GM12878 (cell line): ENCODE measurements around the gene TNFRSF1B.

Experiments used
- CEBPB ChIP-seq, 2 experiments: fragments of 150-350 bp in 1 of 2; IDR thresholded peaks; 2 replicates each; pipeline ENCODE4 v1.6.1; 2012 to 2014; ENCODE audit warnings: low read depth in 2 of 2, low read length in 2 of 2, borderline replicate concordance in 1 of 2, inconsistent platforms in 1 of 2
- EP300 ChIP-seq, 2 experiments: fragments of 150-350 bp in 1 of 2; IDR thresholded peaks; 2 replicates each; pipeline ENCODE4 v1.6.1; 2011 to 2012; ENCODE audit warnings: low read depth in 2 of 2, low read length in 2 of 2, borderline replicate concordance in 1 of 2, improper control_type of control experiment in 1 of 2, inconsistent platforms in 1 of 2; ENCODE audit not compliant: control insufficient read depth in 1 of 2
- RB1 ChIP-seq: fragments of 450-650 bp; formaldehyde crosslinking; IDR thresholded peaks from 2 replicates; pipeline ENCODE4 v1.6.1; 2017; ENCODE audit warnings: mild to moderate bottlenecking, borderline replicate concordance
- RFX5 ChIP-seq: IDR thresholded peaks from 2 replicates; pipeline ENCODE4 v1.6.1; 2011; ENCODE audit warnings: low read depth, low read length, improper control_type of control experiment
- TF ChIP-seq, protein P1 (sequence below): fragments of 150-350 bp; IDR thresholded peaks from 2 replicates; pipeline ENCODE4 v1.6.1; 2016; ENCODE audit warnings: low read depth, low read length
- TF ChIP-seq, protein P2 (sequence below), 3 experiments: IDR thresholded peaks in 2 of 3; conservative IDR thresholded peaks in 1 of 3; 2 replicates each; pipeline ENCODE4 v1.5.1; 2011; ENCODE audit warnings: low read depth in 3 of 3, low read length in 3 of 3, mild to moderate bottlenecking in 3 of 3, control low read depth in 2 of 3, moderate library complexity in 2 of 3, inconsistent platforms in 1 of 3, mixed read lengths in 1 of 3; ENCODE audit not compliant: control insufficient read depth in 2 of 3, insufficient read depth in 1 of 3; ENCODE audit errors: extremely low read depth in 1 of 3

DNA sequence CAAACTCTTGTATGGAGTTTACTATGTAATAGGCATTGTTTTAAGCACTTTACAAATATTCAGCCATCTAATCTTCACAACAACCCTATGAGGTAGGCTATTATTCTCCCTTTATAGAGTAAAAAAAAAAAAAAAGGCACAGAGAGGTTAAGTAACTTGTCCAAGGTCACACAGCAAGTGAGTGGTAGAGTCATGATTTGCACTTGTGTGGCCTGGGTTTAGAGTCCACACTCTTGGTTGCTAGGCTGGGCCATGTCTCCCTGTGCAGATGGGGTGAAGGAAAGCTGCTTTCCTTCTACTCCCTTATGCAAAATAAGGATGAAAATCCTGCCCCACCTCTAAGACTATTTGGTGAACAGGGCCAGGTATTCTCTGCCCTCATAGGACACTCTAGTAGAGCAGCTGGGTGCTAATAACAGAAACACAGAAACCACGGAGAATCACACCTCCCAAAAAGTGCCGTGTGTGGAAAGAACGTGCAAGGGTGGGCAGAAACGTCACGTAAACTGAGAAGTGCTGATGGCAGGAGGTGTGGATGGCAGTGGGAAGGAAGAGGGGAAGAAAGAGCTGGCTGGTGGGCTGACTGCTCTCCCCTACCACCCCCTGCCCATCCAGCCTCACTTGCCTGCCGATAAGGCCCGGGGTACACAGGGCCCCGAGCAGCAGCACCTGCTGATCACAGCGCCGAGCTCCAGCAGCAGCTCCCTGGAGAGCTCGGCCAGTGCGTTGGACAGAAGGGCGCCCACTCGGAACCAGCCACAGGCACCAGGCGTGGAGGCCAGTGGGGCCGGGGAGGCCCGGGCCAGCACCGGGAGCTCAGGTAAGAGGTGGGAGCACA is 34.8 kb downstream of the TNFRSF1B start:
- TF ChIP-seq RB1, result no peak
- peak; percentile 60; a peak in 2 of 4 replicates for TF ChIP-seq EP300 (IDR thresholded peaks at IDR 0.05; ENCODE audit: borderline replicate concordance in 1 of 2, control insufficient read depth in 1 of 2, low read depth in 2 of 2, low read length in 2 of 2)
- TF ChIP-seq, protein P1, sequence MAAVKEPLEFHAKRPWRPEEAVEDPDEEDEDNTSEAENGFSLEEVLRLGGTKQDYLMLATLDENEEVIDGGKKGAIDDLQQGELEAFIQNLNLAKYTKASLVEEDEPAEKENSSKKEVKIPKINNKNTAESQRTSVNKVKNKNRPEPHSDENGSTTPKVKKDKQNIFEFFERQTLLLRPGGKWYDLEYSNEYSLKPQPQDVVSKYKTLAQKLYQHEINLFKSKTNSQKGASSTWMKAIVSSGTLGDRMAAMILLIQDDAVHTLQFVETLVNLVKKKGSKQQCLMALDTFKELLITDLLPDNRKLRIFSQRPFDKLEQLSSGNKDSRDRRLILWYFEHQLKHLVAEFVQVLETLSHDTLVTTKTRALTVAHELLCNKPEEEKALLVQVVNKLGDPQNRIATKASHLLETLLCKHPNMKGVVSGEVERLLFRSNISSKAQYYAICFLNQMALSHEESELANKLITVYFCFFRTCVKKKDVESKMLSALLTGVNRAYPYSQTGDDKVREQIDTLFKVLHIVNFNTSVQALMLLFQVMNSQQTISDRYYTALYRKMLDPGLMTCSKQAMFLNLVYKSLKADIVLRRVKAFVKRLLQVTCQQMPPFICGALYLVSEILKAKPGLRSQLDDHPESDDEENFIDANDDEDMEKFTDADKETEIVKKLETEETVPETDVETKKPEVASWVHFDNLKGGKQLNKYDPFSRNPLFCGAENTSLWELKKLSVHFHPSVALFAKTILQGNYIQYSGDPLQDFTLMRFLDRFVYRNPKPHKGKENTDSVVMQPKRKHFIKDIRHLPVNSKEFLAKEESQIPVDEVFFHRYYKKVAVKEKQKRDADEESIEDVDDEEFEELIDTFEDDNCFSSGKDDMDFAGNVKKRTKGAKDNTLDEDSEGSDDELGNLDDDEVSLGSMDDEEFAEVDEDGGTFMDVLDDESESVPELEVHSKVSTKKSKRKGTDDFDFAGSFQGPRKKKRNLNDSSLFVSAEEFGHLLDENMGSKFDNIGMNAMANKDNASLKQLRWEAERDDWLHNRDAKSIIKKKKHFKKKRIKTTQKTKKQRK, result no peak
- TF ChIP-seq, protein P2, sequence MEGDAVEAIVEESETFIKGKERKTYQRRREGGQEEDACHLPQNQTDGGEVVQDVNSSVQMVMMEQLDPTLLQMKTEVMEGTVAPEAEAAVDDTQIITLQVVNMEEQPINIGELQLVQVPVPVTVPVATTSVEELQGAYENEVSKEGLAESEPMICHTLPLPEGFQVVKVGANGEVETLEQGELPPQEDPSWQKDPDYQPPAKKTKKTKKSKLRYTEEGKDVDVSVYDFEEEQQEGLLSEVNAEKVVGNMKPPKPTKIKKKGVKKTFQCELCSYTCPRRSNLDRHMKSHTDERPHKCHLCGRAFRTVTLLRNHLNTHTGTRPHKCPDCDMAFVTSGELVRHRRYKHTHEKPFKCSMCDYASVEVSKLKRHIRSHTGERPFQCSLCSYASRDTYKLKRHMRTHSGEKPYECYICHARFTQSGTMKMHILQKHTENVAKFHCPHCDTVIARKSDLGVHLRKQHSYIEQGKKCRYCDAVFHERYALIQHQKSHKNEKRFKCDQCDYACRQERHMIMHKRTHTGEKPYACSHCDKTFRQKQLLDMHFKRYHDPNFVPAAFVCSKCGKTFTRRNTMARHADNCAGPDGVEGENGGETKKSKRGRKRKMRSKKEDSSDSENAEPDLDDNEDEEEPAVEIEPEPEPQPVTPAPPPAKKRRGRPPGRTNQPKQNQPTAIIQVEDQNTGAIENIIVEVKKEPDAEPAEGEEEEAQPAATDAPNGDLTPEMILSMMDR (IDR thresholded peaks at IDR 0.05 in 2 of 3, conservative IDR thresholded peaks at IDR 0.05 in 1 of 3; ENCODE audit: control insufficient read depth in 2 of 3, extremely low read depth in 1 of 3, insufficient read depth in 1 of 3, low read depth in 3 of 3, low read length in 3 of 3), result no peak
- no peak for TF ChIP-seq CEBPB (IDR thresholded peaks at IDR 0.05; ENCODE audit: borderline replicate concordance in 1 of 2, low read depth in 2 of 2, low read length in 2 of 2)
- TF ChIP-seq RFX5, result no peak
